Esophagus squamous epithelium (tissue), 5 donors: Measurements from ENCODE around the gene AP1G1. TPM values are rescaled to one million over a fixed set of nuclear protein-coding genes. Genes with fewer than 3 reads are reported as not detected.

Source experiments
- DNase-seq: peaks from one replicate; lab custom pipeline; 2025; lab: John Stamatoyannopoulos, UW
- H3K27ac ChIP-seq, 4 donors: fragments of 200-600 bp; sonication (generic); one replicate each; pipeline ENCODE4 v1.5.1; 2016 to 2019; ENCODE audit warnings: mild to moderate bottlenecking in 1 of 4
- H3K27me3 ChIP-seq, 4 donors: fragments of 200-600 bp; sonication (generic); 1 replicate in 3 of 4; 2 replicates in 1 of 4; pipeline versions ENCODE4 v1.5.1 to v1.6.0; 2017 to 2021; ENCODE audit warnings: antibody characterized with exemption in 1 of 4
- H3K36me3 ChIP-seq, 3 donors: fragments of 200-600 bp; sonication (generic); one replicate each; pipeline ENCODE4 v1.5.1; 2016 to 2019
- H3K4me1 ChIP-seq, 3 donors: fragments of 200-600 bp; sonication (generic); one replicate each; pipeline ENCODE4 v1.5.1; 2017 to 2019
- H3K4me3 ChIP-seq, 4 donors: fragments of 200-600 bp; sonication (generic); 1 replicate in 3 of 4; 2 replicates in 1 of 4; pipeline ENCODE4 v1.5.1; 2016 to 2019; ENCODE audit warnings: mild to moderate bottlenecking in 2 of 4, moderate library complexity in 1 of 4
- H3K9me3 ChIP-seq, 3 donors: fragments of 200-600 bp; sonication (generic); one replicate each; pipeline ENCODE4 v1.5.1; 2016 to 2019
- POLR2A ChIP-seq, 4 donors: fragments of 450-650 bp; IDR thresholded peaks; one replicate each; pipeline ENCODE4 v1.6.1; 2017; ENCODE audit warnings: antibody characterized with exemption in 4 of 4, mild to moderate bottlenecking in 4 of 4, moderate library complexity in 3 of 4
- WGBS, 2 donors: methylation state at CpG; one replicate each; pipeline ENCODE4 v1.1.5; 2018; 5-methylcytosine and 5-hydroxymethylcytosine counted together
- intact Hi-C: fragments of 100-400 bp; cut with DNase I; formaldehyde crosslinking; loops from one replicate; pipeline ENCODE4 v1.15.0; 2022
- total RNA-seq, 4 donors: library from RNA; depleted of rRNA; stranded (reverse); fragments of >200 nt; gene quantifications; one replicate each; pipeline ENCODE4 v1.1.0, GENCODE V29; 2016
- TF ChIP-seq, protein P1 (sequence below), 6 experiments: fragments of 450-650 bp in 4 of 6; fragments of 200-600 bp in 2 of 6; sonication (generic) in 2 of 6; IDR thresholded peaks; one replicate each; pipeline ENCODE4 v1.5.1; 2016 to 2019; ENCODE audit warnings: antibody characterized with exemption in 6 of 6, mild to moderate bottlenecking in 4 of 6, moderate library complexity in 4 of 6
- donor health status: DM: yes; HTN: yes; CAD: no.

AP1G1 gene
- total RNA-seq, 4 donors from 2014 or later = 51.7 to 90.1 (median 68.6) TPM

DNA sequence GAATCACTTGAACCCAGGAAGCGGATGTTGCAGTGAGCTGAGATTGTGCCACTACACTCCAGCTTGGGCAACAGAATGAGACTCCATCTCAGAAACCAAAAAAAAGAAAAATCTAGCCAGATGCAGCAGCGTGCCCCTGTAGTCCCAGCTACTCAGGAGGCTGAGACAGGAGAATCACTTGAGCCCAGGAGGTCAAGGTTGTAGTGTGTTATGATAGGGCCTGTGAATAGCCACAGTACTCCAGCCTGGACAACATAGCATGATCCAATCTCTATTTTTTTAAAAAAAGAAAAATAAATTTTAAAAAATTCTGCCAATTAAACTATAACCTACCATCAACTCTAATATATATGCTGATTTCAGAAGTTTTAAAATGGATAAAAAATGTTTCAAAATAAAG is 99.9 kb downstream of the AP1G1 start:
- peaks cover 0 to 14% (median 0%) of the 10 kb centered on the region in 3 donors for H3K4me1 ChIP-seq
- no peak for TF ChIP-seq POLR2A (IDR thresholded peaks at IDR 0.05)
- TF ChIP-seq, protein P1, sequence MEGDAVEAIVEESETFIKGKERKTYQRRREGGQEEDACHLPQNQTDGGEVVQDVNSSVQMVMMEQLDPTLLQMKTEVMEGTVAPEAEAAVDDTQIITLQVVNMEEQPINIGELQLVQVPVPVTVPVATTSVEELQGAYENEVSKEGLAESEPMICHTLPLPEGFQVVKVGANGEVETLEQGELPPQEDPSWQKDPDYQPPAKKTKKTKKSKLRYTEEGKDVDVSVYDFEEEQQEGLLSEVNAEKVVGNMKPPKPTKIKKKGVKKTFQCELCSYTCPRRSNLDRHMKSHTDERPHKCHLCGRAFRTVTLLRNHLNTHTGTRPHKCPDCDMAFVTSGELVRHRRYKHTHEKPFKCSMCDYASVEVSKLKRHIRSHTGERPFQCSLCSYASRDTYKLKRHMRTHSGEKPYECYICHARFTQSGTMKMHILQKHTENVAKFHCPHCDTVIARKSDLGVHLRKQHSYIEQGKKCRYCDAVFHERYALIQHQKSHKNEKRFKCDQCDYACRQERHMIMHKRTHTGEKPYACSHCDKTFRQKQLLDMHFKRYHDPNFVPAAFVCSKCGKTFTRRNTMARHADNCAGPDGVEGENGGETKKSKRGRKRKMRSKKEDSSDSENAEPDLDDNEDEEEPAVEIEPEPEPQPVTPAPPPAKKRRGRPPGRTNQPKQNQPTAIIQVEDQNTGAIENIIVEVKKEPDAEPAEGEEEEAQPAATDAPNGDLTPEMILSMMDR (IDR thresholded peaks at IDR 0.05) = no peak

DNA sequence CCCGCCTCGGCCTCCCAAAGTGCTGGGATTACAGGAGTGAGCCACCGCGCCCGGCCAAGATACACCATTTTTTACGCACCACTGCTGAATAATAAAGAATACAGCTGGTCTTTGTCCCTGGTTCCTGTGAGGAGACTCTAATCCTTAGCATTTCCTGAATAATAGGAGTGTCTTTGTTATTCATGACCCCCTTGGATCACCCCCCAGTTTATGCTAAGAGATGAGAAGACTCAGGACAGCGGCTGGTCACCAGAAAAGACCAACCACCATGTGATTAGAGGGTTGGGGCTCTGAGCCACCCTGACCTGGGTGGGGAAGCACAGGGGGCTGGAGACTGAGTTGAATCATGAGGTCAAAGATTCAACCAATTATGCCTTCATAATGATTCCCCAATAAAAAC is 101.4 kb downstream of the AP1G1 start:
- 92 to 98% methylated on average over 5 to 7 of the region's 7 CpGs for WGBS, 2 donors
- intact Hi-C loops = no loop called here
- H3K27me3 ChIP-seq = no peaks in the 10 kb centered on the region
- no peaks in the 10 kb centered on the region for H3K36me3 ChIP-seq
- no peak for TF ChIP-seq POLR2A (IDR thresholded peaks at IDR 0.05)
- TF ChIP-seq, protein P1 (IDR thresholded peaks at IDR 0.05) = no peak
- no peaks in the 10 kb centered on the region for H3K9me3 ChIP-seq
- no peak overlapping the region for H3K4me3 ChIP-seq
- H3K4me1 ChIP-seq = peaks cover 0 to 14% (median 0%) of the 10 kb centered on the region in 3 donors
- no peak overlapping the region for H3K27ac ChIP-seq
- no peak for DNase-seq

More for the DNA sequence above, 99.9 kb downstream of the AP1G1 start:
- intact Hi-C loops = no loop called here
- H3K9me3 ChIP-seq = no peaks in the 10 kb centered on the region
- peaks cover 0 to 5% (median 0%) of the 10 kb centered on the region in 3 donors for H3K36me3 ChIP-seq
- no peak overlapping the region for H3K4me3 ChIP-seq
- no peaks in the 10 kb centered on the region for H3K27me3 ChIP-seq
- no peak for DNase-seq
- WGBS, 2 donors = 89 to 100% methylated on average over 2 of the region's 2 CpGs
- H3K27ac ChIP-seq = no peak overlapping the region

DNA sequence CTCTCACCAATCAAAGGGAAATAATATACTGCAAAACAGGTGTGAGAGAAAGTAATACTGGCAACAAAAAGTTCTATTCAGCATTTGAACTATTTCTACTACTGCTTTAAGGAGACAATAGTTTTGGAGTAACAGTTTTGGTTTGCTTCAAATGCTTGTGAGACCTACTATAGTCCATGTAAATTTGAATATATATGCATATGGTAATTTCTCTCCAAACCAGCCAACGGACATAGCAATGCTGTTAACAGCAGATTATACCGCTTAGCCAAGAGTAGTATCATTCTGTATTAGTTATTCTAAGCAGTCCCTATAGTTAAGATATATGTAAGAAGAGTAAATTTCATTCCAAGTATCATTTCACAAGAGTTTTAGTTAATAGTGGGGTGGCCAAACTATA is 102.6 kb downstream of the AP1G1 start:
- 80 to 90% methylated on average over 2 of the region's 2 CpGs for WGBS, 2 donors
- no peak for DNase-seq
- no peaks in the 10 kb centered on the region for H3K36me3 ChIP-seq
- intact Hi-C loops = no loop called here
- TF ChIP-seq, protein P1 (IDR thresholded peaks at IDR 0.05) = no peak
- no peak for TF ChIP-seq POLR2A (IDR thresholded peaks at IDR 0.05)
- no peaks in the 10 kb centered on the region for H3K27me3 ChIP-seq
- H3K4me1 ChIP-seq = peaks cover 0 to 14% (median 0%) of the 10 kb centered on the region in 3 donors
- no peak overlapping the region for H3K4me3 ChIP-seq
- no peaks in the 10 kb centered on the region for H3K9me3 ChIP-seq
- H3K27ac ChIP-seq = no peak overlapping the region

DNA sequence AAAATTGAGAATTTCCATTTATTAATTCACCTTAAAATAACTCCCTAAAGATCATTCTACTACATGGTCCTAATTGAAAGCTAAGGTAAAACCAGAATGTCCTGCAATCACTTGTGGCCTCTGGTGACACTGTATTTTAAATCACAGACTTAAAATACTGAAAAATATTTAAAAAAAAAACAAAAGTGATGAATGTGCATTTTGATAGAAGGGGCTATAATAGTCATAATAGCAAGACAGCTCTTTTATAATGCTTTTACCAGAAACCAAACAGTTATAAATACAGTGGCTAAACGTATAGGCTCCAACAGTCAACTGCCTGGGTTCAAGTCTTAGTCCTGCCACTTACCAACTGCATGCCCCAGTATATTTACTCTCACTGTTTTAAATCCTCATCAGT is 105.3 kb downstream of the AP1G1 start:
- intact Hi-C loops = no loop called here
- WGBS, 2 donors = 79% methylated on average over 1 of the region's 1 CpG
- no peak for TF ChIP-seq POLR2A (IDR thresholded peaks at IDR 0.05)
- TF ChIP-seq, protein P1 (IDR thresholded peaks at IDR 0.05) = no peak
- Histone ChIP-seq H3K36me3 (peaks cover 0 to 9% (median 0%) of the 10 kb centered on the region in 3 donors), H3K27me3 (no peaks in the 10 kb centered on the region), H3K9me3 (no peaks in the 10 kb centered on the region), H3K4me3 (no peak overlapping the region), H3K4me1 (peaks cover 0 to 7% (median 0%) of the 10 kb centered on the region in 3 donors), H3K27ac (no peak overlapping the region)
- no peak for DNase-seq

DNA sequence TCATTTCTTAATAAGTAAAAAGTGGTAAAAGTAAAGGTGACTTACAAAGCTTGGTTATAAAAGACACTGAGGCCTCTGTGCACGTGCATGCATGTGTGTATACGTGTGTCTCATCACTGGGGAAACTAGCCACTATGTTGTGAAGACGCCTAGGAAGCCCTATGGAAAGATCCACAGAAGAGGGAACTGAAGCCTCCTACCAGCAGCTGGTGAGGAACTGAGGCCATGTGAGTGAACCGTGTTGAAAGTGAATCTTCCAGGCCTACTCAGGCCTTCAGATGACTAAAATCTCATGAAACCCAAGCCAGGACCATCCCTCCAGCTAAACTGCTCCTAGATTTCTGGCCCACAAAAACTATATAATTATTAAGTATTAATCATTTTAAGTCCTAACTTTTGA is 107.8 kb downstream of the AP1G1 start:
- TF ChIP-seq, protein P1 (IDR thresholded peaks at IDR 0.05) = no peak
- Histone ChIP-seq H3K27ac (no peak overlapping the region), H3K27me3 (no peaks in the 10 kb centered on the region), H3K4me3 (no peak overlapping the region), H3K36me3 (peaks cover 0 to 9% (median 0%) of the 10 kb centered on the region in 3 donors), H3K4me1 (no peaks in the 10 kb centered on the region), H3K9me3 (no peaks in the 10 kb centered on the region)
- WGBS, 2 donors = 82 to 86% methylated on average over 4 of the region's 4 CpGs
- intact Hi-C loops = no loop called here
- DNase-seq = no peak
